GM04504 (cell line): ENCODE data around the gene CALML4.
A peak's percentile ranks its signal among the peaks of the same experiment; 100 is the strongest.
"Not testable (repeated sequence)": the region's sequence is repeated elsewhere in the genome, so short reads cannot be mapped to it uniquely, and the experiment has no call there.

Experiments used
- DNase-seq: peaks from one replicate; pipeline ENCODE4 v3.0.0-alpha.2; 2012; ENCODE audit warnings: low read depth

CALML4 gene

DNA sequence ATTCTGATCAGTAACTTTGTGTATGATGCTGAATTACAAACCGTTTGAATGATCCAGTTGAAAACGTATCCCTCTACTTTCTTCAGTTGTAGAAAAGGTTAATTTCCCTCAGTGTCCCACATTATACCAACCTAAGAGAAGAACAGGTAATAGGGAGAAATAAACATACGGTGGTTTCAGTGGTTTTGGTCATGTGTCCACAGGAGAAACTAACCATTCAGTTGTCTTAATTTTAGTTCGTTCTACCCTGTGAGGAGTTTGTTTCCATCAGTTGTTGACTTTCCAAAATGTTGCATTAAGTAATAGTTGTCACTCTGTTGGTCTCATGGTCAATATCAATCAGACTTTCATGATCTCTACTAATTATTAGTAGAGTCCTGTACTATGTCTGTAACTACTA is 15.1 kb downstream of the CALML4 start:
- DNase-seq = no peak

DNA sequence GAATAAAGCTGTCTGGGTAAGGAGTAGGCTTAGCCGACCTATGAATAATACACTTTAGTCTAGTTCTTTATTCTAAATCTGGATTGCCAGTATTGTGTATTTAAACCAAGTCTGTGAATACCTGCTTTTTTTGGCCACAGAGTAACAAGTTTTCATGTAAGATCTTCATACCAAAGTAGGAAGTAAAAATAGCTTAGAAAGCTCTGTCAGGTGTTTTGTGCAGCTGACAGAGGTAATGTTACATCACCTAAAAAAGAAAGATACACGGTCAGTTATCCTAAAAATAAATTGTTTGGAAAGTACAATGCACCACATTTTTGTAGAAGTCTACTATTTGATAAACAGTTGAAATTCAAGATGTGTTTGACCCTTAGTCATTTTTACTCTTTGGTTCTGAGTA is 16.5 kb downstream of the CALML4 start:
- no peak for DNase-seq

DNA sequence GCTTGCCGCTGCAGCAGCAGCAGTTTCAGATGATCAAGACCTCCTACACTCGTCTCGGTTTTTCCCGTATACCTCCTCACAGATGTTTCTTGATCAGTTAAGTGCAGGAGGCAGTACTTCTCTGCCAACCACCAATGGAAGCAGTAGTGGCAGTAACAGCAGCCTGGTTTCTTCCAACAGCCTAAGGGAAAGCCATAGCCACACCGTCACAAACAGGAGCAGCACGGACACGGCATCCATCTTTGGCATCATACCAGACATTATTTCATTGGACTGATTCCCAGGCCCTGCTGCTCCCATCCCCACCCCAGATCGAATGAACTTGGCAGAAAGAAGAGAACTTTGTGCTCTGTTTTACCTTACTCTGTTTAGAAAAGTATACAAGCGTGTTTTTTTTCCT is 17.6 kb downstream of the CALML4 start:
- peak; percentile 46 for DNase-seq

DNA sequence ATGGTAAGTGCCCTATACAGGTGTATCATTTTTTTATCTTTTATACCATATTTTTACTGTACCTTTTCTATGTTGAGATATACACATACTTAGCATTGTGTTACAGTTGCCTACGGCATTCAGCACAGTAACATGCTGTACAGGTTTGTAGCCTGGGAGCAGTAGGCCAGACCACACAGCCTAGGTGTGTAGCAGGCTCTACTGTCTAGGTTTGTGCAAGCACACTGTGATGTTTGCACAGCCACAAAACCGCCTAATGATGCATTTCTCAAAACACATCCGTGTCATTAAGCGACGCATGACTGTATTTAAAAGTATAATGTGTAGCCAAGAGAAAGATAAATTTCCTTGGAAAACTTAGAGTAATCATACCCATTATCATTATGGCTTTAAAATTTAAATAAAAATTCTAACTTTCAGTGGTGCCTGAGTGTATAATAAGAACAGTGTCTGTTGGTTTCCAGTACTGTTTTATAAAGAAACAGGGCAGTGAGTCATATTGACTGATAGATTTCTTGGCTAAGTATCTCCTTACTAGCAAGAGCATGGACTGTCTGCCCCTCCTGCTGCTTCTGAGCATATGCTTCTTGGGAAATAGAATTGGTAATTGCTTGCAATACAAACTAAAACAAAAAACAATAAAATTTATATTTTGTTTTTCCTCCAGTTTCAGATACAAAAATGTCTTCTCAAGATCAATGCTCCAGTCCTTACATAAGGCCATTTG is 18.3 kb downstream of the CALML4 start:
- no peak for DNase-seq

DNA sequence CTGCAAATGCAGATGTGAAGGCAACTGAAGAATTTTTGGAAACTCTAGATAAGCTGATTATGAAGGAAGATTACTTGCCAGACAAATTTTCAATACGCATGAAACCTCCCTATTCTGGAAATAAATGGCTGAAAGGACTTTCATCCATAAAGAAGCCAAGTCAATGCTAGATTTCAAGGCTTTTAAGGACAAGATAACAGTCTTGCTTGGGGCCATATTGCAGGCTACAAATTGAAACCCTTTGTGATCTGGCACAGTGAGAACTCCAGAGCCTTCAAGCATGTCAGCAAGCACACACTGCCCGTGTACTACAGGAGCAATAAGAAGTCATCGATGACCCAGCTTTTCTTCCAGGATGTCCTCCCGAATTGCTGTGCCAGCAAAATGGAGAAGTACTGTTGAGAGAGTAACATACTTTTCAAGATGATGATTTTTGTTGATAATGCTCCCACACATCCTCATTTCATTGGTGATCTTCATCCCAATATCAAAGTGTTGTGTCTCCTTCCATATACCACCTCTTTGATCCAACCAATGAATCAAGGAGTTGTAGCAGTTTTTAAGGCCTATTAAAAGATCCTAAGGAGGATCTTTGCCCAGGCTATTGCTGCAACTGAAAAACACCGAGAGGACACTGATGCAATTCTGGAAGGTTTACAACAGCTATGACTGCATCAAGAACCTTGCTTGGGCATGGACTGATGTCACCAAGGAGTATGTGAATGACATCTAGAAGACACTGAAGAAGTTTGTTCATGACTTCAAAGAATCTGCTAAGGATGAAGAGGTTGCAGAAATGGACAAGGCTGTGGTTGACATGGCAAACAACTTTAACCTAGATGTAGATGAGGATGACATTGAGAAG is 20.3 kb downstream of the CALML4 start:
- no peak for DNase-seq

DNA sequence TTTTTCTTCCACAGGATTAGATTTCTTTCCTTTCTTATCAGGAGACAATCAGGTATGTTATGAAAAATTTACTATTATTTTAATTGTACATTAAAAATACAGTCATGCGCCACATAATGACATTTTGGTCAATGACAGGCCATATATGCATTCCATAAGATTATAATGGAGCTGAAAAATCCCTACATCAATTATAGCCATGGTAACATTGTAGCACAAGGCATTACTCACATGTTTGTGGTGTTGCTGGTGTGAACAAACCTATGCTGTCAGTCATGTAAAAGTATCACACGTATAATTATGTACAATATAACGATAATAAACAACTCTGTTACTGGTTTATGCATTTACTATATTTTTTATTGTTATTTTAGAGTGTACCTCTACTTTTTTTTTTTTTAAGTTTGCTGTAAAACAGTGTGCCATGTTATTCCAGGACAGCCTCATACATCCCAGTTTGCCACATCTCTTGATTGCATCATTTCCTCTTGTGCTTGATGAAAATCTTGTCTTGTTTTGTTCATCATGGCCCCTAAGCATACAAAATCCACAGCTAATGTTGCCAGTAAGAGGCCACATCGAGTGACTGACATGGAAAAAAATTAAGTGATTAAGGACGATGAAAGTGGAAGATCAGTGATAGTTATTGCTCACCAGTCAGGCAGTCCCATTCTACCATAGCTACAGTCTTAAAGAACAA is 21.4 kb downstream of the CALML4 start:
- no peak for DNase-seq

DNA sequence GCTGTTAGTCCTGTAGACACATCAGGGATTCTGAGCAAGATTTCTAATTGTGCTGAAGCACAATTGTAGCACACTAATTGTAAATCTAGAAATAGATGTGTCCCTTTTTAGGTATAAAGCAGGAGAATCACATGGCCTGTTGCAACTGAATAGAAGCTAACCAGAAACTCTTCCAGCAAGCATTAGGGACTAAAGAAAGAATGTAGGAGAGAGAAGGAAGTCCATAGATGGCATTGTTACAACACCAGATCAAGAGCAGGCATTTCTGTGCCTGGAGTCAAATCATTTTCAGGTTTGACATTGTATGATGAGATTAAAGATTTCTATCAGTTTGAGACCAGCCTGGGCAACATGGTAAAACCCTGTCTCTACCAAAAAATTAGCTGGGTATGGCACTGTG is 27.4 kb downstream of the CALML4 start:
- no peak for DNase-seq

DNA sequence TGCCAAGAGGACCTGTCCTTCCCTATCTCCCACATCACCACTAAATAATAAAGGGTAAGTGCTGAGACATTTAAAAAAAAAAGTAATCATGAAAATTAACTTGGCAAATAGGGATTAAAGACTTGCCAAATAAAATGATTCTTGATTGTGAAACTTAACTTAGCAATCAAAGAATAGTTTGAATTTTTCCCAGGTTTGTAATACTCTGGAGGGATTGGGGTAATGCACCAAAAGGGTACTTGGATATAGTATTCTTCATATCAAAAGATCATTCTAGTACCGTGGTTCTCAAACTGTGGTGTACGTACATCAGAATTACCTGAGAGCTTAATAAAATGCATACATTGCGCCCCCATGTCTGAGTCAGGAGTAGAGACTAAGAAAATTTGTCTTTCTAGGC is 28.5 kb downstream of the CALML4 start:
- DNase-seq = no peak

DNA sequence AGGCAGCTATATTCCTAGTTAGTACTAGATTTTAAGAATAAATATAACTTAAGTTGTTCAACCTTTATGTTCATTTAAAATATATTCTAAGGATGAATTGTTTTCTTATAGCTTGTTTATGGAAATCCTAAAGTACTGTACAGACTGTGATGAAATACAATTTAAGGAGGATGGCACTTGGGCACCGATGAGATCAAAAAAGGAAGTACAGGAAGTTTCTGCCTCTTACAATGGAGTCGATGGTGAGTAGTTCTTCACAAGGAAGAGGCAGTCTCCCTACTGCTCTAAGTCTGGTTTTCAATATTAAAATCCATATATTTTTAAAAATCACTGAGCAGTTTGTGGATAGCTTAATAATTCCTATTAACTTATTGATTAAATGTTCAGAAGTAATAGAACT is 29.6 kb downstream of the CALML4 start:
- no peak for DNase-seq

DNA sequence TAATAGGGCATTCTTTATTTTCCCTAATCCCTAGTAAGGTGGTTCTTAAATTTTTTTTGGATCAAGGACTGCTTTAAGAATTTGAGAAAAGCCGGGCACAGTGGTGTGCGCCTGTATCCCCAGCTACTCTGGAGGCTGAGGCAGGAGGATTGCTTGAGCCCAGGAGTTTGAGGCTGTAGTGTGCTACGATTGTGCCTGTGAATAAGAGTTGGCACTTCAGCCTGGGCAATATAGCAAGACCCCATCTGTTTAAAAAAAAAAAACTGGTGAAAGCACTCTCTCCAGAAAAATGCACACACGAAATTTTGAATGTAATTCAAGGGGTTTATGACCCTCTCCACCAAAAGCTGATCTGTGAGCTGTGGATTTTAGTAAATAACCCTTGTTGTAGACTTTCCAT is 32.0 kb downstream of the CALML4 start:
- no peak for DNase-seq

DNA sequence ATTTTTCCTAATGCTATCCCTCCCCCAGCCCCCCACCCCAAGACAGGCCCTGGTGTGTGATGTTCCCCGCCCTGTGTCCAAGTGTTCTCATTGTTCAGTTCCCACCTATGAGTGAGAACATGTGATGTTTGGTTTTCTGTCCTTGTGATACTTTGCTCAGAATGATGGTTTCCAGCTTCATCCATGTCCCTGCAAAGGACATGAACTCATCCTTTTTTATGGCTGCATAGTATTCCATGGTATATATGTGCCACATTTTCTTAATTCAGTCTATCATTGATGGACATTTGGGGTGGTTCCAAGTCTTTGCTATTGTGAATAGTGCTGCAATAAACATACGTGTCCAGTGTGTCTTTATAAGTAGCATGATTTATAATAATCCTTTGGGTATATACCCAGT is 33.1 kb downstream of the CALML4 start:
- DNase-seq = not testable (repeated sequence)

DNA sequence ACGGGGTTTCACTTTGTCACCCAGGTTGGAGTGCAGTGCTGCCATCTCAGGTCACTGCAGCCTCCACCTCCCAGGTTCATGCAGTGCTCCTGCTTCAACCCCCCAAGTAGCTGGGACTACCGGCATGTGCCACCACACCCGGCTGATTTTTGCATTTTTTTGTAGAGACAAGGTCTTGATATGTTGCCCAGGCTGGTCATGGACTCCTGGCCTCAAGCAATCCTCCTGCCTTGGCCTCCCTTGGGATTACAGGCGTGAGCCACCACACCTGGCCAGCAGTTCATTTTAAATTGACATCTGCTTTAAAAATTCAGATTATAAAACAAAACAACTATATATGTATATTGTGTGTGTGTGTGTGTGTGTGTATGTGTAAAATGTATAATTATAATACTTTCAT is 38.3 kb downstream of the CALML4 start:
- DNase-seq = no peak

DNA sequence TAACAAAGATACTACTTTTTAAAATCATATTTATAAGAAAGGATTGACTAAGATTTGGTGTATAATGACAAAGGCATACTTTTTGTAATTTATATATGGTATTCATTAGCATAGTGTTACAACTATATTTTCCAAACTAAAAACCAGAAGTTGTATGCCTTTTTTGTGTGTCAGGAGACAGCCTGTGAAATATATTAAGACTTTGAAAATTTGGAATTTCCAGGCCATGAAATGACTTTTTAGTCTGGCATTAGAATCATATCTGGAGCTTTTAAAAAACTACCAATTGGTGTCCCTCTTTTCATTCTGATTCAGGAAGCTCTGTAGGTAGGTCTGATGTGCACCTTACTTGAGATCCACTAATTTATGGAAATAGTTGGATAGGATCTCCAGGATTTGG is 41.9 kb downstream of the CALML4 start:
- DNase-seq = no peak

DNA sequence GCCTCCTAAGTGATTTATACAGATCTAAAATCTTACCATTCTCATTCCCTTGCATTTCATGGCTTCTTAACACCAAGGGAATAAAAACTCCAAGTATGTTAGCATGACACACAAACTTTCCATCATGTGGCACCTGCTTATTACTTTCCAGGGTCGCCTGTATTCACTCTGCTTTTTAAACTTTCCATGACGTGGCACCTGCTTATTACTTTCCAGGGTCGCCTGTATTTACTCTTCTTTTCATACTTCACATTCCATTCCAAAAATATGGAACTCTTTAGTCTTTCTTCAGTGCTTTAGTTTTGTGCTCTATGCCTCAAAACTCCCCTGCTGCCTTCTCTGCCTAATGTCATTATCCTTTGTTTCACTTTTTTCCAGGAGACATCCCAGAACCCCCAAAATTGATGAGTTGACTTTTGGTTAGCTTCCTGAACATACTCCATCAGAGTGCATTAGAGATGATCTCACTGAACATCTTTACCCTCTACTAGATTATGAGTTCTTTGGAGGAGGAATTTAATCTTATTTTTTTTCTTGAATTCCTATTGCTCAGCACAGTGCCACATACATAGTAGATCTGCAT is 47.0 kb downstream of the CALML4 start:
- no peak for DNase-seq

DNA sequence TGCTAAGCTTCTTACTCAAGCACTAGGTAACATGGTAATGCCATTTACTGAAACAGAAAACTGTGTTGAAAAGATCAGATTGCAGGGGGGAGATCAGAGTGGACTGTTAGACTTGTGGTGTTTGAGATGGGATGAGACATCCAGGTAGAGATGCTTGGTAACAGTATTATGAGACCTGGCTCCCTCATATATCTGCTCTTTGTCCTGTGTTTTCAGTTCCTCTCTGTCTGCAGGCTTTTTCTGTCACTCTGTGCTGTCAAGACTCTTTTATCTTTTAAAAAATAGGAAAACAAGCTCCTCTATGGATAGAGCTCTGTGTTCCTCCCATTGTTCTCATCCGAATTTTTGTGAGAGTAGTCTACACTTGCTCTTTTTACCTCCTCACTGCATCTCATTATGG is 48.1 kb downstream of the CALML4 start:
- no peak for DNase-seq

DNA sequence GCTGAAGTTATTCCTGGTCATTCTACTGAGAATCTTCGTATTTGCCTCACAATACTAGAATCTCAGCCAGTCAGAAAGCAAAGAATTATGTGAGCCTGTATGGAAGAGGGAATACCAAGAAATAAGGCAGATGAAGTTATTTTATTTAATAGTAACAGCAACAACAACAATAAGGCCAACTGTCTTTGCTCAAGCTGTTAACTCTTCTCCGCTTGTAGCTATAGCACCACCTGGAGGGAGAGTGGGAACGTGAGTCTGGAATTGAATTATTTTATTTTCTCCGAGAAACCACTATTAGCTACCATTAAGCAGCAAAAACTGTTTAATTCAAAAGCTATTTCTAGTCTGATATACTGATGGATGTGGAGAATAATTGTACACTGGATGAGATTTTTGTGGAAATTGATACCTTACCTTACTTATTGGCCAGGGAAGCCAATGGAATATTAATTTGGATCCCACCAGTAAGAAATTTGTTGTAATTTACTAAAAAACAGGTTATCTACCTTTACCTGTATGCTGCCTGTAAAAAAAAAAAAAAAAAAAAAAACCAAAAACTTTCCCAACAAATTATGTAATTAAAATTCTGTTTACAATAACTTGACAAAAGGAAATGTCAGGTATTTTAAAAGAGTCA is 50.1 kb downstream of the CALML4 start:
- DNase-seq = peak; percentile 38

DNA sequence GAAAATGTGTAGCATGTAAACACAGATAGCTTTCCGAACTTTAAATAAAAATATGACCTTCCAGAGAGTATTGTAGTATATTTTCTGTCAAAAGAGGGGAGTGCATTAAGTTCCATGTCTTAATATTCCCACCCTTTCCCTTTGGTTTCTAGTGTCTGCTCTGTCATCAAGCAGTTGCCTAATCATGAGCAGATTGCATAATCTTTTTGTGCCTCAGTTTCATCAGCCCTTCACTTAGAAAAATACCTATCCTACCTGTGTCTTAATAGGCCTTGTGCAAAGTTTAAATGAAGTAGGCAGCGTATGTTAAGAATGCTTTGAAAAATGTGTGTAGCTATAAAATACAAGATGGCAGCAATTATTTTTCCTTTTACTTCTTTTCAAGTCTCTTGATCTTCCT is 52.8 kb downstream of the CALML4 start:
- no peak for DNase-seq

DNA sequence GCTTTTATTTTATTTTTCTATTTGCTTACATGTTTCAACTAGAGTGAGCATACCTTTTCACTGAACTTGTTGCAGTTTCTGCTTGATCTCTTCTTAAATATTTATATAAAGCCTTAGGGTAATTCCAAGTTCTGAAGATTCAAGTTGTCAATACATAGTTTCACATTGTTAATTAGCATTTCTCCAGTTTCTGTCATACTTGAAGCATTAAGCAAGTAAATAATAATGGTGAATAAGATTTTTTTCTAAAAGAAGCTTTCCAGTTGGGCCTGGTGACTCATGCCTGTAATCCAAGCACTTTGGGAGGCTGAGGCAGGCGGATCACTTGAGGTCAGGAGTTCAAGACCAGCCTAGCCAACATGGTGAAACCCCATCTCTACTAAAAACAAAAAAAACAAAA is 53.9 kb downstream of the CALML4 start:
- DNase-seq = no peak

DNA sequence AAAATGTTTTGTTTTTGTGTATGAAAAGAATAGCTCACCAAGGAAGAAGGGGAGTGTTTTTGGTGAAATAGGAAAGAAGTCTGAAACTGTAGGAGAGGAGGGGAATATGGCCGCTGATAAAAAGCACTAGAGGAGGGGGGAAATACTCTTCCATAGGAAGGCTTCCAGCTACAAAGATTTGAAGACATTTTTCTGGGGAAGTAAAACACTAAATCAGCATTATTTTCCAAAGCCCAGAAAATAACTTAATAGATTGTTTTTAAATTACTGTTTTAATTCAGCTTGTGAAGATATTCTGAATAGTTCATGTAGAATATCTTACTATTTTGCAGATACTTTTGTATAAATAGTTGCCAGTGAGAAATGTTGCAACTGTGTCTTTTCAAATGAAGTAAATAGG is 54.9 kb downstream of the CALML4 start:
- DNase-seq = no peak

DNA sequence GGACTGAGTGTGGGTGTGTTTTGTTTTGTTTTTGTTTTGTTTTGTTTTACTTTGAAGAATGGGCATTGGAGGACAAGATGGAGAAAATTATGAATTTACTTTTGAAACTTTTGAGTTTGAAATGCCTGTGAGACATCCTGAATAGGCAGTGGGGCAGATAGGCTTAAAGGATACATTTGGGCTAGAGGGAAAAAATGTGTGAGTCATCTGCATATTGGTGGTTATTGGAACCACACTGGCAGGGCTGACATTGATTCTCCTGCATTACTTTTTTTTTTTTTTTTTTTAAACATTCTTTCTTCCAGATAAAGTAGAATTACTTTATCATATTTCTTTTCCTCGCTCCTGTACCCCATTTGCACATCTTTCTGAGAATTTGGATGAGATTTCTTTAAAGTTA is 56.1 kb downstream of the CALML4 start:
- no peak for DNase-seq

DNA sequence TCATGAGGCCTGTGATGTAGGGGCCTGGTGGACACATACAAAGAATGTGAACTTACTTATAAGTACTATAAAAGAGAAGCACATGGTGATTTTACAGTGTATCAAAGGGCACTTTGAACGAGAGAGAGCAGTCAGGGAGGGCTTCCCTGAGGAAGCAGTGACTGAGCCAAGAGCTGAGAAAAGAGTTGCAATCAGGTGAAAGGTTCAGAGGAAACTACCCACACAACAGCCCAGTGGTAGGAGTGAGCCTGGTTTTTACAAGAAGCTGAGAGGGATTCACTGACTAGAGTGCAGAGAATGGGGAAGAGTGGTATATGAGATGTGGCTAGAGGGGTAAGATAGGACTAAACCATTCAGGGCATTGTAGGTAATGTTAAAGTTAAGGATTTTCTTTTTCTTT is 57.1 kb downstream of the CALML4 start:
- DNase-seq = no peak

DNA sequence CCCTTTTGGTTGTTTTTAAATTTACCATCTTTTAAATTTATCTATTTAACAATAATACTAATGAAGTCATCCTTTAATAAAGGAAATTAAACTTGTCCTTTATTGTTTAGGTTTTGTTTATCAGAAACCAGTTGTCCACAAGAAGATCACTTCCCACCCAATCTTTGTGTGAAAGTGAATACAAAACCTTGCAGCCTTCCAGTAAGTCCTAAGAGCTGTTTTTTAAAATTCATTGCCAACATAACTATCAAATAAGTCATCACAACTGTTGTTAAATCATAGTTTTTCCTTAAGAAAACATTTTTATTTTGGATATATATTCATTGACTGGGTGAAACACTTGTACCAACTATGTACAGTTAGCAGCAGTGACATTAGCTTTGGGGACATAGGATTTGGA is 59.4 kb downstream of the CALML4 start:
- no peak for DNase-seq
